ENCODE data around the gene SLC25A4. TPM values are rescaled to one million over a fixed set of nuclear protein-coding genes. Genes with fewer than 3 reads are reported as not detected.
A peak's percentile ranks its signal among the peaks of the same experiment; 100 is the strongest.

SLC25A4 gene
- total RNA-seq, 2 donors from 2014 or later, result 19.5 to 22.0 TPM

- no peak for DNase-seq
- peaks cover 5% of the 10 kb centered on the region for H3K4me1 ChIP-seq (ENCODE audit: control insufficient read depth, insufficient read depth, low read length)
- 16 to 46% methylated on average over 5 to 11 of the region's 11 CpGs for WGBS, 2 experiments (ENCODE audit: insufficient coverage in 1 of 2, insufficient read length in 1 of 2)
- peaks cover 6% of the 10 kb centered on the region for H3K27me3 Mint-ChIP-seq (ENCODE audit: insufficient read depth)
- H3K4me3 Mint-ChIP-seq, result peak overlapping the region; percentile 67
- TF ChIP-seq CTCF (conservative IDR thresholded peaks at IDR 0.05), result no peak
- peaks cover 9% of the 10 kb centered on the region for H3K36me3 Mint-ChIP-seq (ENCODE audit: low read depth)
- peak overlapping the region; percentile 83 for H3K4me3 ChIP-seq (ENCODE audit: low read length)
- no peaks in the 10 kb centered on the region for H3K9me3 ChIP-seq (ENCODE audit: control insufficient read depth, low read length)
- H3K27me3 ChIP-seq (ENCODE audit: control insufficient read depth, insufficient read depth, low read length, poor library complexity, severe bottlenecking), result no peaks in the 10 kb centered on the region
- no peak overlapping the region for H3K27ac ChIP-seq (ENCODE audit: low read depth, low read length)
- H3K9me3 Mint-ChIP-seq, result no peaks in the 10 kb centered on the region
- H3K9ac ChIP-seq (ENCODE audit: extremely low read depth, low read length, poor library complexity, severe bottlenecking), result no peak overlapping the region
- H3K4me1 Mint-ChIP-seq, result peaks cover 14% of the 10 kb centered on the region
- peaks cover 27% of the 10 kb centered on the region for H3K36me3 ChIP-seq (ENCODE audit: control insufficient read depth, insufficient read depth, low read length)
- H3K27ac Mint-ChIP-seq, result peak overlapping the region; percentile 85
Measured at GRCh38 chr4:185142564-185142911, 528 bp upstream of the SLC25A4 start.

- DNase-seq, result no peak
- no peaks in the 10 kb centered on the region for H3K27me3 ChIP-seq (ENCODE audit: control insufficient read depth, insufficient read depth, low read length, poor library complexity, severe bottlenecking)
- H3K36me3 ChIP-seq (ENCODE audit: control insufficient read depth, insufficient read depth, low read length), result peaks cover 27% of the 10 kb centered on the region
- Mint-ChIP-seq H3K36me3 (ENCODE audit: low read depth) (peaks cover 9% of the 10 kb centered on the region), H3K4me3 (peak overlapping the region; percentile 67), H3K27ac (no peak overlapping the region), H3K4me1 (peaks cover 14% of the 10 kb centered on the region), H3K27me3 (ENCODE audit: insufficient read depth) (peaks cover 6% of the 10 kb centered on the region), H3K9me3 (no peaks in the 10 kb centered on the region)
- H3K9me3 ChIP-seq (ENCODE audit: control insufficient read depth, low read length), result no peaks in the 10 kb centered on the region
- no peak for TF ChIP-seq CTCF (conservative IDR thresholded peaks at IDR 0.05)
- WGBS, 2 experiments (ENCODE audit: insufficient coverage in 1 of 2, insufficient read length in 1 of 2), result 3 to 4% methylated on average over 8 to 30 of the region's 30 CpGs
- no peak overlapping the region for H3K9ac ChIP-seq (ENCODE audit: extremely low read depth, low read length, poor library complexity, severe bottlenecking)
- H3K4me1 ChIP-seq (ENCODE audit: control insufficient read depth, insufficient read depth, low read length), result peaks cover 5% of the 10 kb centered on the region
- H3K27ac ChIP-seq (ENCODE audit: low read depth, low read length), result no peak overlapping the region
- peak overlapping the region; percentile 94 for H3K4me3 ChIP-seq (ENCODE audit: low read length)
Measured at GRCh38 chr4:185143601-185143969, 519 bp downstream of the SLC25A4 start.

- Histone ChIP-seq H3K36me3 (ENCODE audit: control insufficient read depth, insufficient read depth, low read length) (peaks cover 27% of the 10 kb centered on the region), H3K9me3 (ENCODE audit: control insufficient read depth, low read length) (no peaks in the 10 kb centered on the region), H3K4me1 (ENCODE audit: control insufficient read depth, insufficient read depth, low read length) (peaks cover 5% of the 10 kb centered on the region), H3K9ac (ENCODE audit: extremely low read depth, low read length, poor library complexity, severe bottlenecking) (no peak overlapping the region), H3K27me3 (ENCODE audit: control insufficient read depth, insufficient read depth, low read length, poor library complexity, severe bottlenecking) (no peaks in the 10 kb centered on the region), H3K27ac (ENCODE audit: low read depth, low read length) (no peak overlapping the region), H3K4me3 (ENCODE audit: low read length) (peak overlapping the region; percentile 94)
- no peak for DNase-seq
- Mint-ChIP-seq H3K9me3 (no peaks in the 10 kb centered on the region), H3K36me3 (ENCODE audit: low read depth) (peaks cover 9% of the 10 kb centered on the region), H3K4me1 (peaks cover 14% of the 10 kb centered on the region), H3K4me3 (peak overlapping the region; percentile 67), H3K27ac (no peak overlapping the region), H3K27me3 (ENCODE audit: insufficient read depth) (peaks cover 6% of the 10 kb centered on the region)
- 90 to 93% methylated on average over 13 to 16 of the region's 16 CpGs for WGBS, 2 experiments (ENCODE audit: insufficient coverage in 1 of 2, insufficient read length in 1 of 2)
- TF ChIP-seq CTCF (conservative IDR thresholded peaks at IDR 0.05), result no peak
Measured at GRCh38 chr4:185144601-185145240, 1.7 kb downstream of the SLC25A4 start.
